Keratinocyte (primary cell): ENCODE measurements around the gene ANAPC1. TPM values are rescaled to one million over a fixed set of nuclear protein-coding genes. Genes with fewer than 3 reads are reported as not detected.

ENCODE experiments used
- DNase-seq: peaks from one replicate; pipeline ENCODE4 v3.0.0-alpha.2; 2011; ENCODE audit warnings: low read depth, missing footprints, low spot score
- FAIRE-seq: peaks from 2 replicates; lab custom pipeline; 2011; peaks lifted over from hg19 to GRCh38; lab: Jason Lieb, UNC
- H2AFZ ChIP-seq: 2 replicates; pipeline ENCODE4 v1.6.0; 2012; ENCODE audit warnings: low read length, control low read depth, inconsistent platforms; ENCODE audit not compliant: control insufficient read depth
- H3K27ac ChIP-seq: 2 replicates; pipeline ENCODE4 v1.5.1; 2011; ENCODE audit warnings: low read length; ENCODE audit not compliant: control insufficient read depth, insufficient read depth
- H3K27me3 ChIP-seq: 3 replicates; pipeline ENCODE4 v1.6.0; 2011; ENCODE audit warnings: low read length; ENCODE audit not compliant: control insufficient read depth, insufficient read depth; ENCODE audit errors: extremely low read depth
- H3K36me3 ChIP-seq, 2 experiments: 2 replicates in 1 of 2; 3 replicates in 1 of 2; pipeline ENCODE4 v1.5.1; 2011; ENCODE audit warnings: low read length in 2 of 2, mild to moderate bottlenecking in 1 of 2; ENCODE audit not compliant: control insufficient read depth in 2 of 2, insufficient read depth in 2 of 2; ENCODE audit errors: extremely low read depth in 1 of 2
- H3K4me1 ChIP-seq: 3 replicates; pipeline ENCODE4 v1.5.1; 2011; ENCODE audit warnings: low read length; ENCODE audit not compliant: control insufficient read depth, insufficient read depth; ENCODE audit errors: extremely low read depth
- H3K4me2 ChIP-seq: 3 replicates; pipeline ENCODE4 v1.6.0; 2011; ENCODE audit warnings: low read depth, low read length; ENCODE audit not compliant: control insufficient read depth, insufficient read depth; ENCODE audit errors: extremely low read depth
- H3K4me3 ChIP-seq, 3 experiments: fragments of 200-600 bp in 1 of 3; sonication (generic) in 1 of 3; 2 replicates in 2 of 3; 3 replicates in 1 of 3; pipeline ENCODE4 v1.5.1; 2011 to 2016; ENCODE audit warnings: low read length in 3 of 3, mild to moderate bottlenecking in 3 of 3, control low read depth in 2 of 3, inconsistent platforms in 1 of 3, low read depth in 1 of 3, mixed read lengths in 1 of 3, mixed run types in 1 of 3, moderate library complexity in 1 of 3; ENCODE audit not compliant: control insufficient read depth in 2 of 3, insufficient read depth in 2 of 3; ENCODE audit errors: extremely low read depth in 1 of 3
- H3K79me2 ChIP-seq: 2 replicates; pipeline ENCODE4 v1.6.0; 2012; ENCODE audit warnings: low read length; ENCODE audit not compliant: control insufficient read depth, insufficient read depth
- H3K9ac ChIP-seq: 3 replicates; pipeline ENCODE4 v1.6.0; 2011; ENCODE audit warnings: low read length; ENCODE audit not compliant: control insufficient read depth, insufficient read depth; ENCODE audit errors: extremely low read depth
- H3K9me1 ChIP-seq: 3 replicates; pipeline ENCODE4 v1.6.0; 2011; ENCODE audit warnings: low read length; ENCODE audit not compliant: control insufficient read depth, insufficient read depth; ENCODE audit errors: extremely low read depth
- H3K9me3 ChIP-seq: 2 replicates; pipeline ENCODE4 v1.5.1; 2012; ENCODE audit warnings: low read depth, low read length; ENCODE audit not compliant: control insufficient read depth
- H4K20me1 ChIP-seq: 3 replicates; pipeline ENCODE4 v1.6.0; 2011; ENCODE audit warnings: low read length; ENCODE audit not compliant: control insufficient read depth, insufficient read depth; ENCODE audit errors: extremely low read depth
- CTCF ChIP-seq, 3 experiments: IDR thresholded peaks in 1 of 3; conservative IDR thresholded peaks in 1 of 3; optimal IDR thresholded peaks in 1 of 3; 2 replicates in 2 of 3; 3 replicates in 1 of 3; pipeline versions ENCODE3 to v1.5.1; 2011; ENCODE audit warnings: low read length in 3 of 3, mild to moderate bottlenecking in 3 of 3, moderate library complexity in 2 of 3, control low read depth in 1 of 3, inconsistent platforms in 1 of 3; ENCODE audit not compliant: insufficient read depth in 2 of 3; ENCODE audit errors: extremely low read depth in 1 of 3
- EZH2 ChIP-seq: IDR thresholded peaks from one replicate; pipeline ENCODE4 v1.6.1; 2012; ENCODE audit warnings: inconsistent platforms, mild to moderate bottlenecking, low read length, moderate library complexity
- dilution Hi-C: fragments of 300-500 bp; cut with MboI; formaldehyde crosslinking; loops from one replicate; pipeline ENCODE4 v1.7.0; 2020; ENCODE audit warnings: low sequenced_read_pairs; ENCODE audit not compliant: extremely low pct_ligation_motif_present
- polyA plus RNA-seq, 5 experiments: library from polyadenylated mRNA; depleted of rRNA in 3 of 5; stranded (reverse) in 3 of 5; stranded (forward) in 1 of 5; unstranded in 1 of 5; fragments of >200 nt; gene quantifications; 1 replicate in 1 of 5; 2 replicates in 3 of 5; 3 replicates in 1 of 5; pipeline versions ENCODE4 v1.2.1 to v1.2.3, GENCODE V29; 2011 to 2012; ENCODE audit warnings: missing spikeins in 2 of 5, low read depth in 1 of 5, low replicate concordance in 1 of 5

ANAPC1 gene
- polyA plus RNA-seq, 1 donor (not counting 4 experiments of a cell fraction or from before 2014, with no cell fraction given), result 36.5 TPM

- peaks cover 66% of the 10 kb centered on the region for H3K27me3 ChIP-seq
- H3K9me1 ChIP-seq, result no peaks in the 10 kb centered on the region
- no peak for TF ChIP-seq CTCF (optimal IDR thresholded peaks at IDR 0.05 in 1 of 3, IDR thresholded peaks at IDR 0.05 in 1 of 3, conservative IDR thresholded peaks at IDR 0.05 in 1 of 3; ENCODE audit: extremely low read depth in 1 of 3, insufficient read depth in 2 of 3, low read length in 3 of 3)
- TF ChIP-seq EZH2, result no peak
- H3K4me3 ChIP-seq, result no peak overlapping the region
- H3K9me3 ChIP-seq, result no peaks in the 10 kb centered on the region
- no peaks in the 10 kb centered on the region for H4K20me1 ChIP-seq
- H3K4me2 ChIP-seq, result no peak overlapping the region
- no peak for FAIRE-seq
- no peaks in the 10 kb centered on the region for H3K4me1 ChIP-seq
- no peak overlapping the region for H3K9ac ChIP-seq
- no peak for DNase-seq
- dilution Hi-C loops, result loop anchor here (25.0 kb wide), 1 partner anchor 89 kb away; no protein-coding TSS in a partner anchor
- no peaks in the 10 kb centered on the region for H3K36me3 ChIP-seq
- no peak overlapping the region for H3K27ac ChIP-seq
- no peaks in the 10 kb centered on the region for H3K79me2 ChIP-seq
- no peak overlapping the region for H2AFZ ChIP-seq
These were observed 39.3 kb upstream of the ANAPC1 start for GRCh38 chr2:111923276-111923804.

- TF ChIP-seq CTCF (optimal IDR thresholded peaks at IDR 0.05 in 1 of 3, IDR thresholded peaks at IDR 0.05 in 1 of 3, conservative IDR thresholded peaks at IDR 0.05 in 1 of 3; ENCODE audit: extremely low read depth in 1 of 3, insufficient read depth in 2 of 3, low read length in 3 of 3) (no peak), EZH2 (no peak)
- no peaks in the 10 kb centered on the region for H3K4me1 ChIP-seq
These were observed 36.0 kb upstream of the ANAPC1 start for GRCh38 chr2:111919794-111920608.

More at GRCh38 chr2:111919794-111920608, 36.0 kb upstream of the ANAPC1 start:
- Histone ChIP-seq H3K36me3 (no peaks in the 10 kb centered on the region), H3K27ac (no peak overlapping the region), H3K9me3 (no peaks in the 10 kb centered on the region), H3K4me2 (no peak overlapping the region), H3K9me1 (no peaks in the 10 kb centered on the region), H3K9ac (no peak overlapping the region), H4K20me1 (no peaks in the 10 kb centered on the region), H3K27me3 (peaks cover 54% of the 10 kb centered on the region), H3K4me3 (no peak overlapping the region), H3K79me2 (no peaks in the 10 kb centered on the region), H2AFZ (no peak overlapping the region)
- dilution Hi-C loops, result loop anchor here (25.0 kb wide), 1 partner anchor 92 kb away; no protein-coding TSS in a partner anchor
- DNase-seq (no peak), FAIRE-seq (no peak)
